Activated CD8-positive, alpha-beta memory T cell treated with anti-CD3 and anti-CD28 coated beads, Interleukin-2, amount 50 U/mL, for 1 hour (primary cell): ENCODE data around the gene PLA2G2E.
"Not testable (repeated sequence)": the region's sequence is repeated elsewhere in the genome, so short reads cannot be mapped to it uniquely, and the experiment has no call there.

ENCODE experiments used
- DNase-seq: peaks from one replicate; pipeline ENCODE4 v3.0.0-alpha.2; 2020; ENCODE audit errors: extremely low read depth

The PLA2G2E gene

GRCh38 chr1:19932866-19933265, 9.4 kb upstream of the PLA2G2E start:
- DNase-seq, result no peak

GRCh38 chr1:19927130-19927421, 3.7 kb upstream of the PLA2G2E start:
- DNase-seq, result not testable (repeated sequence)

- no peak for DNase-seq
These were observed 3.1 kb upstream of the PLA2G2E start for GRCh38 chr1:19926296-19927129.

- DNase-seq, result no peak
These were observed 2.1 kb upstream of the PLA2G2E start for GRCh38 chr1:19925342-19926070.

- no peak for DNase-seq
These were observed 533 bp upstream of the PLA2G2E start for GRCh38 chr1:19923953-19924346.

- no peak for DNase-seq
These were observed 1.3 kb downstream of the PLA2G2E start for GRCh38 chr1:19922015-19922688.

- DNase-seq, result no peak
These were observed 2.1 kb downstream of the PLA2G2E start for GRCh38 chr1:19921310-19921709.

- no peak for DNase-seq
These were observed 3.2 kb downstream of the PLA2G2E start for GRCh38 chr1:19920132-19920710.

GRCh38 chr1:19918057-19918456, 5.4 kb downstream of the PLA2G2E start:
- peak; percentile 60 for DNase-seq

GRCh38 chr1:19910650-19911049, 12.8 kb downstream of the PLA2G2E start:
- DNase-seq, result no peak

- no peak for DNase-seq
These were observed 13.4 kb downstream of the PLA2G2E start for GRCh38 chr1:19909971-19910370.

- no peak for DNase-seq
These were observed 14.0 kb downstream of the PLA2G2E start for GRCh38 chr1:19909392-19909791.

- DNase-seq, result no peak
These were observed 16.0 kb downstream of the PLA2G2E start for GRCh38 chr1:19907456-19907855.

GRCh38 chr1:19903621-19904020, 19.8 kb downstream of the PLA2G2E start:
- no peak for DNase-seq

GRCh38 chr1:19901653-19902052, 21.8 kb downstream of the PLA2G2E start:
- DNase-seq, result no peak

GRCh38 chr1:19894218-19894617, 29.2 kb downstream of the PLA2G2E start:
- no peak for DNase-seq

- DNase-seq, result no peak
These were observed 29.7 kb downstream of the PLA2G2E start for GRCh38 chr1:19893687-19894086.

GRCh38 chr1:19892628-19893168, 30.7 kb downstream of the PLA2G2E start:
- no peak for DNase-seq

- no peak for DNase-seq
These were observed 31.3 kb downstream of the PLA2G2E start for GRCh38 chr1:19892129-19892528.

- DNase-seq, result no peak
These were observed 33.8 kb downstream of the PLA2G2E start for GRCh38 chr1:19889656-19890055.

GRCh38 chr1:19888112-19888511, 35.3 kb downstream of the PLA2G2E start:
- no peak for DNase-seq

- no peak for DNase-seq
These were observed 37.6 kb downstream of the PLA2G2E start for GRCh38 chr1:19885821-19886220.
